ENCODE data around the gene C11orf54. TPM values are rescaled to one million over a fixed set of nuclear protein-coding genes. Genes with fewer than 3 reads are reported as not detected.
A peak's percentile ranks its signal among the peaks of the same experiment; 100 is the strongest.
"Not testable (repeated sequence)": the region's sequence is repeated elsewhere in the genome, so short reads cannot be mapped to it uniquely, and the experiment has no call there.

Gene C11orf54
- total RNA-seq, 4 donors from 2014 or later: 33.3 to 71.0 (median 42.0) TPM

GRCh38 chr11:93740730-93741093, 760 bp upstream of the C11orf54 start:
- no peak for TF ChIP-seq POLR2A (IDR thresholded peaks at IDR 0.05)
- TF ChIP-seq CTCF (IDR thresholded peaks at IDR 0.05 in 4 of 5, conservative IDR thresholded peaks at IDR 0.05 in 1 of 5): no peak
- Histone ChIP-seq H3K27me3 (no peaks in the 10 kb centered on the region), H3K4me3 (peak overlapping the region; percentile 71 to 92 (median 76)), H3K36me3 (peaks cover 16 to 37% of the 10 kb centered on the region in 2 donors), H3K4me1 (peaks cover 45 to 48% of the 10 kb centered on the region in 2 donors), H3K27ac (peak overlapping the region; percentile 91 to 99 (median 94)), H3K9me3 (no peaks in the 10 kb centered on the region)
- in situ Hi-C loops (cut with MboI; ENCODE audit: low sequenced_read_pairs in 4 of 4): loop anchor here in 1 of 4 donors (25.0 kb wide), 1 partner anchor 747 kb away; the partner anchor contains the start of genes ANKRD49 and MRE11
- intact Hi-C loops (cut with DNase I; ENCODE audit: low total_unique reads): loop anchor here (1.0 to 10.0 kb wide), 3 partner anchors 44 to 1327 kb away; partner anchors contain the start of genes MED17 and SRSF8
- ATAC-seq: peak; percentile 55 to 59
- peak; percentile 49 to 66 for DNase-seq

DNA sequence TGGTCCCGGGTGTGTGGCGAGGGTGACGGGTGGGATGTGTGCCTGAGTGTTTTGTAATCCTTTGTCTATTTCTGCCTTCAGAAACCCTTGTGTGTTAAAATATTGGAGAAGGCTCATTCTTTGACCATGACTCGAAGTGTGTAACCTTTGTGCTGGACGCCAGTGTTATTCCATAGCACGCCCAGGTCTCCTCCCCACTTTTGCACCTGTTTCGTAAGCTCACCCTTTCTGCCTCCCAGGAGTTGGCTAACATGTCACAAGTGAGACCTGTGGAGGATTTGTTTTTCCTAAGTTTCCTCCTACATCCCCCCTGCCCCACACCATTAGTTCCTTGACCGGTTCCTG, 382 bp downstream of the C11orf54 start:
- Histone ChIP-seq H3K36me3 (peaks cover 9 to 26% of the 10 kb centered on the region in 2 donors), H3K4me1 (peaks cover 51 to 53% of the 10 kb centered on the region in 2 donors), H3K4me3 (peak overlapping the region; percentile 63 to 92 (median 72)), H3K27me3 (no peaks in the 10 kb centered on the region), H3K27ac (peak overlapping the region; percentile 91 to 99 (median 94)), H3K9me3 (no peaks in the 10 kb centered on the region)
- DNase-seq: peak; percentile 77 to 87
- in situ Hi-C loops (cut with MboI; ENCODE audit: low sequenced_read_pairs in 4 of 4): loop anchor here in 1 of 4 donors (25.0 kb wide), 1 partner anchor 745 kb away; the partner anchor contains the start of genes ANKRD49 and MRE11
- TF ChIP-seq POLR2A (IDR thresholded peaks at IDR 0.05) (no peak), CTCF (IDR thresholded peaks at IDR 0.05 in 4 of 5, conservative IDR thresholded peaks at IDR 0.05 in 1 of 5) (no peak)
- peak; percentile 81 to 87 for ATAC-seq
- intact Hi-C loops (cut with DNase I; ENCODE audit: low total_unique reads): loop anchor here (1.0 to 10.0 kb wide), 3 partner anchors 42 to 1325 kb away; partner anchors contain the start of genes MED17 and SRSF8

DNA sequence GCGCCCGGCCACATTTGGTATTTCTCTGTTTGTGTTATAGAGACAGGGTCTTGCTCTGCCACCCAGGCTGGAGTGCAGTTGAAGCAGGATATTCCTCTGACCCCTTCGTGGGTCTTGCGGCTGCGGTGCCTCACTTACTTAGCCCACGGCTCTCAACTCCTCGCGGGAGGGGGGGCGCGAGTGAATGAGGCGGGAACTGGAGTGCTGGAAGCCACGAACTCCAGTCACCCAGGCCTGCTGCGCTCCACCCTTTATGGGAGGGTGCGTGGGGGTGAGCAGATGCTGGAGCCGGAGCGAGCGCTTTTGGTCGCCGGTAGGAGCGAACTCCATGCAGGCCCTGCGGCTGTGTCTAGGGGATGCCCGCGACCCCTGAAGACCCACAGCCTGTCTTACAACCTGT, 1.8 kb downstream of the C11orf54 start:
- ATAC-seq: no peak

DNA sequence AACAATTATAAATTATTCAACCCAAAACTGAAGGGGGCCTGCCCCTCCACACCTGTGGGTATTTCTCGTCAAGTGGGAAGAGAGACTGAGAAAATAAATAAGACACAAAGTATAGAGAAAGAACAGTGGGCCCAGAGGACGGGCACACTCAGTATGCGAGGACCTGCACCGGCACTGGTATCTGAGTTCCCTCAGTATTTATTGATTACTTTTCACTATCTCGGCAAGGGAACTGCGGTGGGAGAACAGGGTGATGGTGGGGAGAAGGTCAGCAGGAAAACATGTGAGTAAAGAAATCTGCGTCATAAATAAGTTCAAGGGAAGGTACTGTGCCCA, 3.2 kb downstream of the C11orf54 start:
- no peak for DNase-seq
- peaks cover 31 to 34% of the 10 kb centered on the region in 2 donors for H3K4me1 ChIP-seq
- H3K27ac ChIP-seq: peak overlapping the region; percentile 91 to 99 (median 94)
- H3K4me3 ChIP-seq: peak overlapping the region in 1 of 4 donors; percentile 19
- no peak for ATAC-seq
- H3K36me3 ChIP-seq: peaks cover 0 to 4% of the 10 kb centered on the region in 2 donors
- H3K9me3 ChIP-seq: no peaks in the 10 kb centered on the region
- intact Hi-C loops (cut with DNase I; ENCODE audit: low total_unique reads): loop anchor here (5.0 to 10.0 kb wide), 2 partner anchors 220 to 1323 kb away; partner anchors contain the start of gene SRSF8
- in situ Hi-C loops (cut with MboI; ENCODE audit: low sequenced_read_pairs in 4 of 4): loop anchor here in 1 of 4 donors (25.0 kb wide), 1 partner anchor 743 kb away; the partner anchor contains the start of genes ANKRD49 and MRE11
- TF ChIP-seq POLR2A (IDR thresholded peaks at IDR 0.05) (no peak), CTCF (IDR thresholded peaks at IDR 0.05 in 4 of 5, conservative IDR thresholded peaks at IDR 0.05 in 1 of 5) (no peak)
- no peaks in the 10 kb centered on the region for H3K27me3 ChIP-seq

More for the DNA sequence above, 1.8 kb downstream of the C11orf54 start:
- peaks cover 44 to 47% of the 10 kb centered on the region in 2 donors for H3K4me1 ChIP-seq
- no peak for TF ChIP-seq CTCF (IDR thresholded peaks at IDR 0.05 in 4 of 5, conservative IDR thresholded peaks at IDR 0.05 in 1 of 5)
- no peak for TF ChIP-seq POLR2A (IDR thresholded peaks at IDR 0.05)
- peaks cover 0 to 12% of the 10 kb centered on the region in 2 donors for H3K36me3 ChIP-seq
- in situ Hi-C loops (cut with MboI; ENCODE audit: low sequenced_read_pairs in 4 of 4): loop anchor here in 1 of 4 donors (25.0 kb wide), 1 partner anchor 744 kb away; the partner anchor contains the start of genes ANKRD49 and MRE11
- no peak overlapping the region for H3K4me3 ChIP-seq
- DNase-seq: no peak
- peak overlapping the region; percentile 91 to 99 (median 94) for H3K27ac ChIP-seq
- H3K27me3 ChIP-seq: no peaks in the 10 kb centered on the region
- H3K9me3 ChIP-seq: no peaks in the 10 kb centered on the region
- intact Hi-C loops (cut with DNase I; ENCODE audit: low total_unique reads): loop anchor here (5.0 to 10.0 kb wide), 2 partner anchors 218 to 1324 kb away; partner anchors contain the start of gene SRSF8

GRCh38 chr11:93745005-93745755, 3.7 kb downstream of the C11orf54 start:
- Histone ChIP-seq H3K27ac (peak overlapping the region; percentile 91 to 99 (median 94)), H3K4me3 (peak overlapping the region in 1 of 4 donors; percentile 19), H3K4me1 (peaks cover 25 to 28% of the 10 kb centered on the region in 2 donors)
- not testable (repeated sequence) for ATAC-seq, H3K36me3 ChIP-seq, H3K27me3 ChIP-seq, DNase-seq, H3K9me3 ChIP-seq
- in situ Hi-C loops (cut with MboI; ENCODE audit: low sequenced_read_pairs in 4 of 4): loop anchor here in 1 of 4 donors (25.0 kb wide), 1 partner anchor 742 kb away; the partner anchor contains the start of genes ANKRD49 and MRE11
- intact Hi-C loops (cut with DNase I; ENCODE audit: low total_unique reads): loop anchor here (10.0 kb wide), 1 partner anchor 220 kb away; no protein-coding TSS in a partner anchor

All from gastrocnemius medialis (tissue), 4 donors.